Activated B cell treated with CpG ODN at 0.5 μM for 24 hours (primary cell): ENCODE results near the gene TMEM179B. TPM values are rescaled to one million over a fixed set of nuclear protein-coding genes. Genes with fewer than 3 reads are reported as not detected.
"Not testable (repeated sequence)": the region's sequence is repeated elsewhere in the genome, so short reads cannot be mapped to it uniquely, and the experiment has no call there.

Experiments
- ATAC-seq: fragments of 200-7000 bp; cut with Tn5 transposase; one replicate; pipeline ENCODE4 v1.10.0; 2021; ENCODE audit warnings: low read depth, mild to moderate bottlenecking, moderate library complexity
- CTCF ChIA-PET: fragments of 350-600 bp; sonication (Branson Sonifier 250); formaldehyde crosslinking; loops from one replicate; lab custom pipeline; 2021; ENCODE audit warnings: antibody characterized with exemption; lab: Charles Lee
- POLR2A ChIA-PET: fragments of 350-600 bp; sonication (Branson Sonifier 250); formaldehyde crosslinking; loops from one replicate; lab custom pipeline; 2021; ENCODE audit warnings: antibody characterized with exemption; lab: Charles Lee
- DNase-seq: peaks from one replicate; pipeline ENCODE4 v3.0.0; 2022
- H3K27ac Mint-ChIP-seq: one replicate; pipeline ENCODE4 v1.8.0; 2020; ENCODE audit warnings: mixed read lengths
- H3K27me3 Mint-ChIP-seq: one replicate; pipeline ENCODE4 v1.8.0; 2021; ENCODE audit warnings: mixed read lengths
- H3K36me3 Mint-ChIP-seq: one replicate; pipeline ENCODE4 v1.8.0; 2021; ENCODE audit warnings: low read depth, mixed read lengths
- H3K4me1 Mint-ChIP-seq: one replicate; pipeline ENCODE4 v1.8.0; 2021; ENCODE audit warnings: mixed read lengths
- H3K4me3 Mint-ChIP-seq: one replicate; pipeline ENCODE4 v1.8.0; 2020; ENCODE audit warnings: mild to moderate bottlenecking, mixed read lengths
- H3K9me3 Mint-ChIP-seq: one replicate; pipeline ENCODE4 v1.8.0; 2020; ENCODE audit warnings: mixed read lengths
- intact Hi-C: fragments of 100-400 bp; cut with micrococcal nuclease; formaldehyde crosslinking; loops from one replicate; pipeline ENCODE4 v1.15.1; 2024
- total RNA-seq: library from RNA; stranded (reverse); gene quantifications from 2 replicates; pipeline ENCODE4 v1.2.3, GENCODE V29; 2022
- TF ChIP-seq, protein P1 (sequence below): fragments of 200-600 bp; IDR thresholded peaks from one replicate; pipeline ENCODE4 v1.8.0; 2022; ENCODE audit warnings: antibody characterized with exemption, mild to moderate bottlenecking

The TMEM179B gene
- total RNA-seq, 1 donor from 2014 or later = 47.7 TPM

DNA sequence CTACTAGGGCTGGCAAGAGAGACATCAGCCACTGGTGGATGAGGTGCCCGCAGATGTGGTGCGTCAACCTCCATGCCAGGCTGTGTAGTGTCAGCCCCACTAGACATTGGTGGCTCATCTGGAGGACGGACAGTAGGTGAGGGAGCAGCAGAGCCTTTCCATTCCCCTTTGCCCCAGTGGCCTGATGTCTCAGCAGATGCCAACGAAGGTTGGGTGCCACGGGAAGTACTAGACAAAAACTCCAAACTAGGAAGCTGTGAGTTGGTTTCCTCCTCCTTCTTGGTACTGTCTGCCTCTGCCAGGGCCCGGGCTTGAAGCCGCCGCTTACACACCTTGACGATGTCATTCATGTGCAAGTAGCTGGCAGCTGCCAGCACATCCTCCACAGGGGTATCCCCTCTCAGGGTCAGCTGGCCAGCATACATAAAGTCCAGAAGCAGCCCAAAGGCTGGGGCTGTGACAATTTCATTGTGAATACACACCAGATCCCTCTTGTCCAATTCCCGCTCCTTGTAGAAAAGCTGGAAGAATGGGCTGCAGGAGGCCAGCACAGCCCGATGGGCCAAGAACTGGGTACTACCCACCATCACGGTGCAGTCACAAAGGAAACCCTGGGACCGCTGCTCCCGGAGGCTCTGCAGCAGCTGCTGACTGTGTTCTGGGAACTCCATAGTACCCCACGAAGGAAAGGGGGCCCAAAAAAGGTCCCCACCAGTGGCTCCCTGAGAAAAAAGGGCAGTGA lies 34.0 kb upstream of the TMEM179B start:
- POLR2A ChIA-PET = interaction anchor here (0.6 to 5.1 kb wide), 56 partner anchors 9 to 1559 kb away, joined by 3 to 193 read pairs (median 5); partner anchors contain the start of genes B3GAT3, BSCL2, C11orf98 and CSKMT
- TF ChIP-seq, protein P1, sequence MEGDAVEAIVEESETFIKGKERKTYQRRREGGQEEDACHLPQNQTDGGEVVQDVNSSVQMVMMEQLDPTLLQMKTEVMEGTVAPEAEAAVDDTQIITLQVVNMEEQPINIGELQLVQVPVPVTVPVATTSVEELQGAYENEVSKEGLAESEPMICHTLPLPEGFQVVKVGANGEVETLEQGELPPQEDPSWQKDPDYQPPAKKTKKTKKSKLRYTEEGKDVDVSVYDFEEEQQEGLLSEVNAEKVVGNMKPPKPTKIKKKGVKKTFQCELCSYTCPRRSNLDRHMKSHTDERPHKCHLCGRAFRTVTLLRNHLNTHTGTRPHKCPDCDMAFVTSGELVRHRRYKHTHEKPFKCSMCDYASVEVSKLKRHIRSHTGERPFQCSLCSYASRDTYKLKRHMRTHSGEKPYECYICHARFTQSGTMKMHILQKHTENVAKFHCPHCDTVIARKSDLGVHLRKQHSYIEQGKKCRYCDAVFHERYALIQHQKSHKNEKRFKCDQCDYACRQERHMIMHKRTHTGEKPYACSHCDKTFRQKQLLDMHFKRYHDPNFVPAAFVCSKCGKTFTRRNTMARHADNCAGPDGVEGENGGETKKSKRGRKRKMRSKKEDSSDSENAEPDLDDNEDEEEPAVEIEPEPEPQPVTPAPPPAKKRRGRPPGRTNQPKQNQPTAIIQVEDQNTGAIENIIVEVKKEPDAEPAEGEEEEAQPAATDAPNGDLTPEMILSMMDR = no peak
- peaks cover 22% of the 10 kb centered on the region for H3K4me1 Mint-ChIP-seq
- H3K36me3 Mint-ChIP-seq = peaks cover 28% of the 10 kb centered on the region
- H3K27me3 Mint-ChIP-seq = no peaks in the 10 kb centered on the region
- CTCF ChIA-PET = interaction anchor here (1.2 to 2.4 kb wide), 7 partner anchors 19 to 128 kb away, joined by 3 to 13 read pairs (median 4); partner anchors contain the start of genes HNRNPUL2 and SLC3A2
- intact Hi-C loops = loop anchor here (1.0 to 5.0 kb wide), 3 partner anchors 8 to 631 kb away; partner anchors contain the start of genes EEF1G, INCENP and POLR2G
- H3K27ac Mint-ChIP-seq = peak overlapping the region; percentile 99
- no peaks in the 10 kb centered on the region for H3K9me3 Mint-ChIP-seq
- ATAC-seq (no peak), DNase-seq (no peak)
- H3K4me3 Mint-ChIP-seq = peak overlapping the region; percentile 97

DNA sequence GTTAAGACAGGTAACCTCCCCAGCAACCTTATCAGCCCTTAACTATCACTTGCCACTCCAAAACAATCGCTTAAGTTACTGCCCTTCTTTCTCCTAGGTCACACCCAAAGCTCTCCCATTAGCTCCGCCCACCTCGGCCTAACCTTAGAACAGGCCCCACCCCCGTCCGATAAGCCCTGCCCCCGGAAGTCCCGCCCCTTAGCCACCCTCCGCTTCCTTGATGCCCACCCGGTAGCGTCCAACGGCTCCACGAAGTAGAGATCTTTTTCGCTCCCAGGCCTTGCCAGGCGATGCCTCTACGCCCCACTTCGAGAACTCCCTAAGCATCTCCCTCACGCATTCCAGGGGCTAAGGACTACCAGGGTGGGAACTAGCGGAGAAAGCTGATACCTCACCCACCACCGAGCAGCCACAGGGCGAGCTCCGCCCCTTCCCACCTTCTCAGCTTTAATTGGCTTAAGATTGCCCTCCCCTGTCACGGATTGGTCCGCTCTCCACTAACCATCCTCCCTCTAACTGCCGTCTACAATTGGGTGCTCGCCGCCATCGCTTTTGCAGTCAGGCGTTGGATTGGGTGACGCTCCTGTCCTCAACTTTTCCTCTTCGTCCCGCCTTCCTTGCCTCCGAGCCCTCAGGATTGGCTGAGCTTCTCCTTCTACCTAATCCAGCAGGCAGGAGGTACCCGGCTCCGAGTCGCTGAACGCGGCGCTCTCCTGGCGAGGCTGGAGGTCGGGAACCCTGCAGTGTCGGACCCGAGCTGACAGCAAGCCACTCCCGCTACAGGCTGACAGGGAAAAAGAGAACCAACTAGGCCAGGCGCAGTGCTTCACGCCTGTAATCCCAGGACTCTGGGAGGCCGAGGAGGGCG lies 33.2 kb upstream of the TMEM179B start, which contains the start of gene ZBTB3:
ZBTB3 (minus strand) TSS at position 425 of the 868 bp plus-strand sequence. CDS start 496 bp downstream, outside the sequence.
- Mint-ChIP-seq H3K4me1 (peaks cover 22% of the 10 kb centered on the region), H3K4me3 (peak within 1 kb of the TSS; percentile 97), H3K36me3 (peaks cover 25% of the 10 kb centered on the region), H3K9me3 (no peaks in the 10 kb centered on the region), H3K27me3 (no peaks in the 10 kb centered on the region), H3K27ac (peak within 1 kb of the TSS; percentile 99)
- ChIA-PET CTCF (interaction anchor here (1.2 to 2.4 kb wide), 7 partner anchors 18 to 127 kb away, joined by 3 to 13 read pairs (median 4); partner anchors contain the start of genes HNRNPUL2 and SLC3A2), POLR2A (interaction anchor here (0.6 to 5.1 kb wide), 60 partner anchors 8 to 1558 kb away, joined by 3 to 193 read pairs (median 5); partner anchors contain the start of genes B3GAT3, BSCL2, C11orf98 and CSKMT)
- TF ChIP-seq, protein P1 = no peak
- ATAC-seq = peak; percentile 93
- DNase-seq = peak; percentile 91
- intact Hi-C loops = loop anchor here (1.0 to 5.0 kb wide), 7 partner anchors 7 to 632 kb away; partner anchors contain the start of genes EEF1G, INCENP, POLR2G and TAF6L

DNA sequence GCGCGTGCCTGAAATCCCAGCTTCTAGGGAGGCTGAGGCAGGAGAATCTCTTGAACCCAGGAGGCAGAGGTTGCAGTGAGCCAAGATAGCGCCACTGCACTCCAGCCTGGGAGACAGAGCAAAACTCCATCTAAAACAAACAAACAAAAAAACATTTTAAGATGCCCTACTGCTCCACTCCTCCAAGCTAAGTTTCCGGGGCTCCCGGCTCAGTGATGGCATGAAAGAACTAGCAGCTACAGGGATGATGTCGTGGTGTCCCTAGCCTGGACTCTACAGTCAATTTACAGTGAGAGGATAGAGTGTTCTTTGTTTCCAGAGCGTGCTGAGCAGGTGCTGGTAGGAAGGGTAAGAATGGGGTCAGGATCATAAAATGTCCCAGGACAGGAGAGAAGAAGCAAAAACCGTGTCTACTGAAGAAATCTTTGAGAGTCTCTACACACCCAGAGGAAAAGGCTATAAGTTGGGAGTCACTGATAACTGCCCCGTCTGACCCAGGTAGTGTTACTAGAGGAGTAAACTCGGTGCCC lies 32.1 kb upstream of the TMEM179B start:
- Mint-ChIP-seq H3K27ac (peak overlapping the region; percentile 4), H3K9me3 (no peaks in the 10 kb centered on the region), H3K36me3 (peaks cover 18% of the 10 kb centered on the region), H3K4me1 (peaks cover 19% of the 10 kb centered on the region), H3K27me3 (no peaks in the 10 kb centered on the region), H3K4me3 (peak overlapping the region; percentile 51)
- ChIA-PET POLR2A (interaction anchor here (0.8 to 5.1 kb wide), 12 partner anchors 14 to 164 kb away, joined by 3 to 193 read pairs (median 40); partner anchors contain the start of genes BSCL2, C11orf98, CSKMT and GANAB), CTCF (interaction anchor here (2.0 to 2.1 kb wide), 2 partner anchors 17 to 31 kb away, joined by 7 to 13 read pairs; no protein-coding TSS in a partner anchor)
- ATAC-seq (no peak), DNase-seq (no peak)
- intact Hi-C loops = no loop called here
- TF ChIP-seq, protein P1 = no peak

DNA sequence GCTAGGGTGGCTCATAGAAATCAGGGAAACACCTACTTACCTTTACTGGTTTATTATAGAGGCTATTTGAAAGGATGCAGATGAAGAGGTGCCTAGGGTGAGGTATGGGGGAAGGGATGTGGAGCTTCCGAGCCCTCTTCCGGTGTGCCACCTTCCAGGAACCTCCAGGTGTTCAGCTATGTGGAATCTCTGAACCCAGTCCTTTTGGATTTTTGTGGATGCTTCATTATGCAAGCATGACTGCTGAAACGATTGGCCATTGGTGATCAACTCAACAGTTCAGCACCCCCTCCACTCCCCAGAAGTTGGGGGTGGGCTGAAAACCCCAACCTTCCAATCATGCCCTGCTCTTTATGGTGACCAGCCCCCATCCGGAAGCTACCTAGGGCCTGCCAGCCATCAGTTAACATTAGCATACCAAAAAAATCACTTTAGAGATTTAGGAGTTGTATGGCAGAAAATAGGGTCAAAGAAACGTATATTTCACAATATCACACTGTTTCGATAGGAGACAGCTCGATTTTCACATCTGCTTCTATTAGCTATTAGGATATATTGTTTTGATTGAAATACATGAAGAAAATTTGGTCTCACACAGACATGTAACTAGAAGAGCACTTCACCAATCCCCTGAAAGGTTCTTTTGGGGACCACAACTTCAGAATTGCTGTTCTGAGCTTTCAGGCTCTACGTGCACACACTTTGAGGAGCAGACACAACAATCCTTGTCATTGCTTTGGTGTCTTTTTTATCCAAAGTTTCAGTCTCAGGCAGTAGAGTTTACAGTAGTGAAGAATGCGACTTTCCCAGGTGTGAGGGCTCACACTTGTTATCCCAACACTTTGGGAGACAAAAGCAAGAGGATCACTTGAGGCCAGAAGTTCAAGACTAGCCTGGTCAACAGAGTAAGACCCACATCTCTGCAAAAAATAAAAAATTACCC lies 29.1 kb upstream of the TMEM179B start:
- ChIA-PET POLR2A (interaction anchor here (1.2 to 1.6 kb wide), 4 partner anchors 19 to 166 kb away, joined by 3 to 6 read pairs (median 4); partner anchors contain the start of gene TUT1), CTCF (no interaction called here)
- peaks cover 29% of the 10 kb centered on the region for H3K4me1 Mint-ChIP-seq

DNA sequence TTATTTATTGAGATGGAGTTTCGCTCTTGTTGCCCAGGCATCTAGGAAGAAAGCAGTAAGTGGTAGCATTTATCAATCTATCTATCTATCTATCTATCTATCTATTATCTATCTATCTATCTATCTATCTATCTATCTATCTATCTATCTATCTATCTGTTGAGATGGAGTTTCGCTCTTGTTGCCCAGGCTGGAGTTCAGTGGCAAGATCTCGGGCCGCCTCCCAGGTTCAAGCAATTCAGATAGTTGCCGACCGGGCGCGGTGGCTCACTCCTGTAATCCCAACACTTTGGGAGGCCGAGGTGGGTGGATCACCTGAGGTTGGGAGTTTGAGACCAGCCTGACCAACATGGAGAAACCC lies 26.4 kb upstream of the TMEM179B start:
- peaks cover 22% of the 10 kb centered on the region for H3K36me3 Mint-ChIP-seq
- DNase-seq, ATAC-seq, H3K27me3 Mint-ChIP-seq, H3K9me3 Mint-ChIP-seq: not testable (repeated sequence)
- intact Hi-C loops = loop anchor here (1.0 to 10.0 kb wide), 7 partner anchors 8 to 336 kb away; partner anchors contain the start of genes NXF1, TAF6L, TMEM179B and TUT1
- CTCF ChIA-PET = interaction anchor here (2.7 kb wide), 1 partner anchor 25 kb away, joined by 21 read pairs; no protein-coding TSS in a partner anchor
- H3K27ac Mint-ChIP-seq = peak overlapping the region; percentile 94
- H3K4me3 Mint-ChIP-seq = peak overlapping the region; percentile 97
- POLR2A ChIA-PET = interaction anchor here (0.7 to 4.3 kb wide), 26 partner anchors 7 to 1331 kb away, joined by 3 to 78 read pairs (median 6); partner anchors contain the start of genes B3GAT3, BSCL2, C11orf98 and CPSF7
- H3K4me1 Mint-ChIP-seq = peaks cover 17% of the 10 kb centered on the region

More for the DNA sequence above, 29.1 kb upstream of the TMEM179B start:
- peaks cover 21% of the 10 kb centered on the region for H3K36me3 Mint-ChIP-seq
- no peaks in the 10 kb centered on the region for H3K27me3 Mint-ChIP-seq
- no peak overlapping the region for H3K4me3 Mint-ChIP-seq
- no peak overlapping the region for H3K27ac Mint-ChIP-seq
- H3K9me3 Mint-ChIP-seq = no peaks in the 10 kb centered on the region
- ATAC-seq (no peak), DNase-seq (no peak)
- TF ChIP-seq, protein P1 = no peak
- intact Hi-C loops = no loop called here
